Measurements from ENCODE around the gene TGFB2. TPM values are rescaled to one million over a fixed set of nuclear protein-coding genes. Genes with fewer than 3 reads are reported as not detected.

TGFB2 gene
- total and polyA plus RNA-seq, 4 donors, result 0.21 to 0.75 (median 0.41) TPM

- Histone ChIP-seq H3K4me1 (ENCODE audit: control insufficient read depth in 4 of 4, insufficient read depth in 4 of 4, low read length in 3 of 4) (peaks cover 0 to 2% (median 0%) of the 10 kb centered on the region in 4 donors), H3K36me3 (ENCODE audit: control insufficient read depth in 4 of 4, insufficient read depth in 3 of 4, low read depth in 1 of 4, low read length in 3 of 4) (no peaks in the 10 kb centered on the region), H3K9ac (ENCODE audit: low read depth in 1 of 2, low read length in 2 of 2) (no peak overlapping the region), H3K4me3 (ENCODE audit: low read depth in 1 of 3, low read length in 3 of 3) (no peak overlapping the region), H3K27me3 (ENCODE audit: control insufficient read depth in 4 of 4, insufficient read depth in 4 of 4, low read length in 3 of 4) (no peaks in the 10 kb centered on the region), H3K27ac (ENCODE audit: low read depth in 1 of 2, low read length in 2 of 2) (no peak overlapping the region), H3K9me3 (ENCODE audit: control insufficient read depth in 4 of 4, low read length in 3 of 4) (no peaks in the 10 kb centered on the region)
- no peak for TF ChIP-seq JUND (IDR thresholded peaks at IDR 0.05)
- TF ChIP-seq, protein P1, sequence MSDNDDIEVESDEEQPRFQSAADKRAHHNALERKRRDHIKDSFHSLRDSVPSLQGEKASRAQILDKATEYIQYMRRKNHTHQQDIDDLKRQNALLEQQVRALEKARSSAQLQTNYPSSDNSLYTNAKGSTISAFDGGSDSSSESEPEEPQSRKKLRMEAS (IDR thresholded peaks at IDR 0.05), result no peak
- WGBS, result 82% methylated on average over 2 of the region's 2 CpGs
- DNase-seq (ENCODE audit: low spot score), result no peak
Measured at GRCh38 chr1:218464871-218465270, 119.7 kb downstream of the TGFB2 start.

GRCh38 chr1:218466341-218467010 lies 121.3 kb downstream of the TGFB2 start:
- Histone ChIP-seq H3K4me3 (ENCODE audit: low read depth in 1 of 3, low read length in 3 of 3) (no peak overlapping the region), H3K9ac (ENCODE audit: low read depth in 1 of 2, low read length in 2 of 2) (no peak overlapping the region), H3K27me3 (ENCODE audit: control insufficient read depth in 4 of 4, insufficient read depth in 4 of 4, low read length in 3 of 4) (no peaks in the 10 kb centered on the region), H3K4me1 (ENCODE audit: control insufficient read depth in 4 of 4, insufficient read depth in 4 of 4, low read length in 3 of 4) (peaks cover 0 to 2% (median 0%) of the 10 kb centered on the region in 4 donors), H3K36me3 (ENCODE audit: control insufficient read depth in 4 of 4, insufficient read depth in 3 of 4, low read depth in 1 of 4, low read length in 3 of 4) (no peaks in the 10 kb centered on the region), H3K9me3 (ENCODE audit: control insufficient read depth in 4 of 4, low read length in 3 of 4) (no peaks in the 10 kb centered on the region), H3K27ac (ENCODE audit: low read depth in 1 of 2, low read length in 2 of 2) (no peak overlapping the region)
- DNase-seq (ENCODE audit: low spot score), result no peak
- TF ChIP-seq JUND (IDR thresholded peaks at IDR 0.05) (no peak), NR2F2 (IDR thresholded peaks at IDR 0.05) (no peak), FOXA2 (IDR thresholded peaks at IDR 0.05) (no peak), FOXA1 (IDR thresholded peaks at IDR 0.05) (no peak)
- WGBS, result 77% methylated on average over 6 of the region's 6 CpGs

DNA sequence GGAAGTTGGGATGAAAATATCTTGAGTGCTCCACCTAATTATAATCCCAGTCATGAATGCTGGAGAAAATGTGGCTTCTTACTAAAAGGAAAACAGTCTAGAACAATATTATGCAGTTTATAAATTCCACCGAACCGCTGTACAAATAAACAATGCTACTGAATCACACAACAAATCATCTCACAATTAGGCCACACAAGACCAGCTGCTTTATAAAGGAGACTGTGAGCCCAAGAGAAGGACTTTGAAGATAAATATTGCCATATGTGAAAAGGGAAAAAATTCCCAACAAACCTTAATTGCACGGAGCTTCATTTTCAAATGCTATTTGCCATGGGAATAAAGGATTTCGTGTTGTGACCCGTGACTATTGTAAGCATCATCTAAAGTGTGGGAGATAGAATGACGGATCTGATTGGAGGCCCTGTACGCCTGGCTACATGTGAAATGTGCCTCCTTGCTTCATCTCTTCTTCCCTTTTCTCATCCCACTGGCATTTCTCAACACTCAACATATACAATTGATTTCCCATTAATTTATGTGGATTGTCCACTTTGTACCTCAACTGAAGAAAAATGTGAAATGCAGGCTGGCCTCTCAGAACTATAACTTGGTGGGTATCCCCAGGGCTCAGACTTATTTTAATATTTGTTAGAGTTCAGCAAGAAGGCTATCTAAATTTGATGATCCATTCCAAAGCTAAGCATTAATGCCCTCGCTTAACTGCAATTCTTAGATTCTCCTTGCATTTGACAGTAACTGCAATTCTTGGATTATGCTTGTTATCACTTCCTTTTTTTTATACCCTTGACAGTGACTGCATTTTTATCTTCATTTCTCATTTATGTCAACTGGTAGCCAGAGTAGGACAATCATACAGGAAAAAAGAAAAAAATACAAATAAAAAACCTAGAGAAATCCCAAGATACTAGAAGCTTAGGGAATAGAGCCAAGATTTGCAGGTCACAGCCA lies 122.3 kb downstream of the TGFB2 start:
- Histone ChIP-seq H3K9me3 (ENCODE audit: control insufficient read depth in 4 of 4, low read length in 3 of 4) (no peaks in the 10 kb centered on the region), H3K27ac (ENCODE audit: low read depth in 1 of 2, low read length in 2 of 2) (no peak overlapping the region), H3K9ac (ENCODE audit: low read depth in 1 of 2, low read length in 2 of 2) (no peak overlapping the region), H3K4me1 (ENCODE audit: control insufficient read depth in 4 of 4, insufficient read depth in 4 of 4, low read length in 3 of 4) (peaks cover 0 to 2% (median 0%) of the 10 kb centered on the region in 4 donors), H3K4me3 (ENCODE audit: low read depth in 1 of 3, low read length in 3 of 3) (no peak overlapping the region), H3K27me3 (ENCODE audit: control insufficient read depth in 4 of 4, insufficient read depth in 4 of 4, low read length in 3 of 4) (no peaks in the 10 kb centered on the region), H3K36me3 (ENCODE audit: control insufficient read depth in 4 of 4, insufficient read depth in 3 of 4, low read depth in 1 of 4, low read length in 3 of 4) (no peaks in the 10 kb centered on the region)
- TF ChIP-seq, protein P2, sequence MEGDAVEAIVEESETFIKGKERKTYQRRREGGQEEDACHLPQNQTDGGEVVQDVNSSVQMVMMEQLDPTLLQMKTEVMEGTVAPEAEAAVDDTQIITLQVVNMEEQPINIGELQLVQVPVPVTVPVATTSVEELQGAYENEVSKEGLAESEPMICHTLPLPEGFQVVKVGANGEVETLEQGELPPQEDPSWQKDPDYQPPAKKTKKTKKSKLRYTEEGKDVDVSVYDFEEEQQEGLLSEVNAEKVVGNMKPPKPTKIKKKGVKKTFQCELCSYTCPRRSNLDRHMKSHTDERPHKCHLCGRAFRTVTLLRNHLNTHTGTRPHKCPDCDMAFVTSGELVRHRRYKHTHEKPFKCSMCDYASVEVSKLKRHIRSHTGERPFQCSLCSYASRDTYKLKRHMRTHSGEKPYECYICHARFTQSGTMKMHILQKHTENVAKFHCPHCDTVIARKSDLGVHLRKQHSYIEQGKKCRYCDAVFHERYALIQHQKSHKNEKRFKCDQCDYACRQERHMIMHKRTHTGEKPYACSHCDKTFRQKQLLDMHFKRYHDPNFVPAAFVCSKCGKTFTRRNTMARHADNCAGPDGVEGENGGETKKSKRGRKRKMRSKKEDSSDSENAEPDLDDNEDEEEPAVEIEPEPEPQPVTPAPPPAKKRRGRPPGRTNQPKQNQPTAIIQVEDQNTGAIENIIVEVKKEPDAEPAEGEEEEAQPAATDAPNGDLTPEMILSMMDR (IDR thresholded peaks at IDR 0.05; ENCODE audit: low read depth, low read length, missing input control), result no peak
- TF ChIP-seq FOXA2 (IDR thresholded peaks at IDR 0.05) (no peak), GABPA (IDR thresholded peaks at IDR 0.05 in 1 of 2, conservative IDR thresholded peaks at IDR 0.05 in 1 of 2) (no peak), HNF4G (IDR thresholded peaks at IDR 0.05) (no peak), HNF4A (conservative IDR thresholded peaks at IDR 0.05) (no peak), RXRA (IDR thresholded peaks at IDR 0.05) (no peak), REST (IDR thresholded peaks at IDR 0.05) (no peak), TAF1 (conservative IDR thresholded peaks at IDR 0.05) (no peak), RAD21 (IDR thresholded peaks at IDR 0.05) (no peak)
- TF ChIP-seq, protein P3, sequence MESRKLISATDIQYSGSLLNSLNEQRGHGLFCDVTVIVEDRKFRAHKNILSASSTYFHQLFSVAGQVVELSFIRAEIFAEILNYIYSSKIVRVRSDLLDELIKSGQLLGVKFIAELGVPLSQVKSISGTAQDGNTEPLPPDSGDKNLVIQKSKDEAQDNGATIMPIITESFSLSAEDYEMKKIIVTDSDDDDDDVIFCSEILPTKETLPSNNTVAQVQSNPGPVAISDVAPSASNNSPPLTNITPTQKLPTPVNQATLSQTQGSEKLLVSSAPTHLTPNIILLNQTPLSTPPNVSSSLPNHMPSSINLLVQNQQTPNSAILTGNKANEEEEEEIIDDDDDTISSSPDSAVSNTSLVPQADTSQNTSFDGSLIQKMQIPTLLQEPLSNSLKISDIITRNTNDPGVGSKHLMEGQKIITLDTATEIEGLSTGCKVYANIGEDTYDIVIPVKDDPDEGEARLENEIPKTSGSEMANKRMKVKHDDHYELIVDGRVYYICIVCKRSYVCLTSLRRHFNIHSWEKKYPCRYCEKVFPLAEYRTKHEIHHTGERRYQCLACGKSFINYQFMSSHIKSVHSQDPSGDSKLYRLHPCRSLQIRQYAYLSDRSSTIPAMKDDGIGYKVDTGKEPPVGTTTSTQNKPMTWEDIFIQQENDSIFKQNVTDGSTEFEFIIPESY (IDR thresholded peaks at IDR 0.05), result no peak
- 87% methylated on average over 8 of the region's 8 CpGs for WGBS
- no peak for DNase-seq (ENCODE audit: low spot score)

Measured in liver (tissue), 9 donors.